ENCODE data around the gene TMEM43.

The TMEM43 gene

GRCh38 chr3:14157951-14158350 is 33.1 kb downstream of the TMEM43 start:
- Histone ChIP-seq H2BK5ac (ENCODE audit: low read length) (no peak overlapping the region), H3K27me3 (ENCODE audit: control insufficient read depth in 3 of 3, insufficient read depth in 3 of 3, low read depth in 1 of 3, low read length in 3 of 3) (no peaks in the 10 kb centered on the region), H3K18ac (ENCODE audit: low read length) (no peak overlapping the region), H2AK5ac (ENCODE audit: low read depth, low read length) (no peak overlapping the region), H3K4me1 (ENCODE audit: control insufficient read depth in 2 of 2, insufficient read depth in 1 of 2, low read depth in 1 of 2, low read length in 2 of 2) (no peaks in the 10 kb centered on the region), H4K8ac (ENCODE audit: low read depth, low read length) (no peak overlapping the region), H2BK120ac (ENCODE audit: low read depth, low read length) (no peak overlapping the region), H3K36me3 (replicated peaks in 1 of 2; ENCODE audit: control insufficient read depth in 2 of 2, insufficient read depth in 2 of 2, low read length in 2 of 2) (peaks cover 45 to 98% of the 10 kb centered on the region in 2 donors), H3K9me3 (replicated peaks in 1 of 2; ENCODE audit: control insufficient read depth in 2 of 2, insufficient read depth in 1 of 2, low read depth in 1 of 2, low read length in 2 of 2) (peaks cover 0 to 22% of the 10 kb centered on the region in 2 donors), H3K79me1 (ENCODE audit: low read depth, low read length) (no peaks in the 10 kb centered on the region), H4K91ac (ENCODE audit: low read depth, low read length, poor library complexity) (no peak overlapping the region), H3K4ac (ENCODE audit: low read length) (no peak overlapping the region), H3K4me2 (ENCODE audit: insufficient read depth, low read length, poor library complexity, severe bottlenecking) (no peak overlapping the region), H3K14ac (ENCODE audit: low read length) (no peak overlapping the region), H2BK12ac (ENCODE audit: low read length) (no peak overlapping the region), H3K4me3 (ENCODE audit: low read length in 2 of 2) (no peak overlapping the region), H3K27ac (replicated peaks; ENCODE audit: low read length) (no peak overlapping the region), H2BK15ac (ENCODE audit: low read length) (no peak overlapping the region), H3K23ac (ENCODE audit: low read depth, low read length, poor library complexity) (no peak overlapping the region), H3K9ac (ENCODE audit: low read depth, low read length, poor library complexity) (no peak overlapping the region), H2AFZ (ENCODE audit: low read length) (no peak overlapping the region)
- no peak for DNase-seq (ENCODE audit: low spot score)
- WGBS, 2 donors (ENCODE audit: extremely low coverage in 2 of 2, insufficient read length in 2 of 2, insufficient replicate concordance in 1 of 2), result no CpG with 5 or more reads among the region's 9 CpGs

DNA sequence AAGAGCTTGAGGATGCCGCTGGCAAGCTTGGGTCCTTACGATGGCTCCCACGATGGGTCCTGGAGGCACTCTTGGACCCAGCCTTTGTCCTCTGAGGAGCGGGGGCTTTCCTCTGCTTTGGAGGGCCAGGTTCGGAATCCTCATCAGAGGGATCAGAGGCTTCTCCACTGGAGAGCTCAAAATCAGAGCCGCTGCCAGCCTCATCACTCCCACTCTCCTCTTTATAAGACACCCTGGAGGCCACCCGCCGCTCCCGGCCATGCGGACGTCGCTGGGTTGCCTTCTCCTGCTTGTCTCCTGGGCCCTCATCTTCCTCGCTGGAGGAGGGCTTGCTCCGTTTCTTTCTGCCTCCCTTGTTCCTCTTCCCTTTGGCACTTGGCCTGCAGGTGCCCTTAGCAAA is 33.5 kb downstream of the TMEM43 start:
- H2AFZ ChIP-seq (ENCODE audit: low read length), result no peak overlapping the region

GRCh38 chr3:14159426-14159825 is 34.6 kb downstream of the TMEM43 start:
- Histone ChIP-seq H3K4me2 (ENCODE audit: insufficient read depth, low read length, poor library complexity, severe bottlenecking) (no peak overlapping the region), H3K4me1 (ENCODE audit: control insufficient read depth in 2 of 2, insufficient read depth in 1 of 2, low read depth in 1 of 2, low read length in 2 of 2) (no peaks in the 10 kb centered on the region), H4K8ac (ENCODE audit: low read depth, low read length) (no peak overlapping the region), H3K27me3 (ENCODE audit: control insufficient read depth in 3 of 3, insufficient read depth in 3 of 3, low read depth in 1 of 3, low read length in 3 of 3) (no peaks in the 10 kb centered on the region), H3K18ac (ENCODE audit: low read length) (no peak overlapping the region), H3K27ac (replicated peaks; ENCODE audit: low read length) (no peak overlapping the region), H2BK15ac (ENCODE audit: low read length) (no peak overlapping the region), H3K9ac (ENCODE audit: low read depth, low read length, poor library complexity) (no peak overlapping the region), H3K4ac (ENCODE audit: low read length) (no peak overlapping the region), H3K36me3 (replicated peaks in 1 of 2; ENCODE audit: control insufficient read depth in 2 of 2, insufficient read depth in 2 of 2, low read length in 2 of 2) (peaks cover 45 to 98% of the 10 kb centered on the region in 2 donors), H3K9me3 (replicated peaks in 1 of 2; ENCODE audit: control insufficient read depth in 2 of 2, insufficient read depth in 1 of 2, low read depth in 1 of 2, low read length in 2 of 2) (peaks cover 0 to 29% of the 10 kb centered on the region in 2 donors), H2BK5ac (ENCODE audit: low read length) (no peak overlapping the region), H3K23ac (ENCODE audit: low read depth, low read length, poor library complexity) (no peak overlapping the region), H3K14ac (ENCODE audit: low read length) (no peak overlapping the region), H3K79me1 (ENCODE audit: low read depth, low read length) (no peaks in the 10 kb centered on the region), H3K4me3 (ENCODE audit: low read length in 2 of 2) (no peak overlapping the region), H2AFZ (ENCODE audit: low read length) (no peak overlapping the region), H4K91ac (ENCODE audit: low read depth, low read length, poor library complexity) (no peak overlapping the region), H2BK12ac (ENCODE audit: low read length) (no peak overlapping the region), H2BK120ac (ENCODE audit: low read depth, low read length) (no peak overlapping the region), H2AK5ac (ENCODE audit: low read depth, low read length) (no peak overlapping the region)
- WGBS, 2 donors (ENCODE audit: extremely low coverage in 2 of 2, insufficient read length in 2 of 2, insufficient replicate concordance in 1 of 2), result no CpG with 5 or more reads among the region's 8 CpGs
- no peak for DNase-seq (ENCODE audit: low spot score)

More for the DNA sequence above, 33.5 kb downstream of the TMEM43 start:
- Histone ChIP-seq H3K27me3 (ENCODE audit: control insufficient read depth in 3 of 3, insufficient read depth in 3 of 3, low read depth in 1 of 3, low read length in 3 of 3) (no peaks in the 10 kb centered on the region), H4K8ac (ENCODE audit: low read depth, low read length) (no peak overlapping the region), H3K14ac (ENCODE audit: low read length) (no peak overlapping the region), H3K36me3 (replicated peaks in 1 of 2; ENCODE audit: control insufficient read depth in 2 of 2, insufficient read depth in 2 of 2, low read length in 2 of 2) (peaks cover 45 to 98% of the 10 kb centered on the region in 2 donors), H3K9me3 (replicated peaks in 1 of 2; ENCODE audit: control insufficient read depth in 2 of 2, insufficient read depth in 1 of 2, low read depth in 1 of 2, low read length in 2 of 2) (peaks cover 0 to 26% of the 10 kb centered on the region in 2 donors), H3K27ac (replicated peaks; ENCODE audit: low read length) (no peak overlapping the region), H2BK5ac (ENCODE audit: low read length) (no peak overlapping the region), H3K4me3 (ENCODE audit: low read length in 2 of 2) (no peak overlapping the region), H3K4me1 (ENCODE audit: control insufficient read depth in 2 of 2, insufficient read depth in 1 of 2, low read depth in 1 of 2, low read length in 2 of 2) (no peaks in the 10 kb centered on the region), H3K18ac (ENCODE audit: low read length) (no peak overlapping the region), H3K4ac (ENCODE audit: low read length) (no peak overlapping the region), H3K79me1 (ENCODE audit: low read depth, low read length) (no peaks in the 10 kb centered on the region), H3K9ac (ENCODE audit: low read depth, low read length, poor library complexity) (no peak overlapping the region), H2BK12ac (ENCODE audit: low read length) (no peak overlapping the region), H3K23ac (ENCODE audit: low read depth, low read length, poor library complexity) (no peak overlapping the region), H2BK15ac (ENCODE audit: low read length) (no peak overlapping the region), H3K4me2 (ENCODE audit: insufficient read depth, low read length, poor library complexity, severe bottlenecking) (no peak overlapping the region), H2AK5ac (ENCODE audit: low read depth, low read length) (no peak overlapping the region), H4K91ac (ENCODE audit: low read depth, low read length, poor library complexity) (no peak overlapping the region), H2BK120ac (ENCODE audit: low read depth, low read length) (no peak overlapping the region)
- no peak for DNase-seq (ENCODE audit: low spot score)
- WGBS, 2 donors (ENCODE audit: extremely low coverage in 2 of 2, insufficient read length in 2 of 2, insufficient replicate concordance in 1 of 2), result no CpG with 5 or more reads among the region's 14 CpGs

DNA sequence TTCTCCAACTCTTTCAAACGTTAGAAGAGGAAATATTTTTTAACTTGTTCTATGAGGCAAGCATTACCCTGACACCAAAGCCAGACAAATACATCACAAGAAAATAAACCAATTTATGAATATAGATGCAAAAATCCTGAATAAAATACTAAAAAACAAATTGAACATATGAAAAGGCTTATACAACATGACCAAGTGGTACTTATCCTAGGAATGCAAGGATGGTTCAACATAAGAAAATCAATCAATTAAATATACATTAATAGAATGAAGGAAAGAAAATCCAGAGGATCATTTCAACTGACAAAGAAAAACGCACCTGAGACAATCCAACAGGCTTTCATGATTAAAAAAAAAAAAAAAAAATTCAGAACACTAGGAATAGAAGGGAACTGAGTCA is 36.4 kb downstream of the TMEM43 start:
- no peak overlapping the region for H3K18ac ChIP-seq (ENCODE audit: low read length)
- H2BK15ac ChIP-seq (ENCODE audit: low read length), result no peak overlapping the region
- no peak overlapping the region for H4K8ac ChIP-seq (ENCODE audit: low read depth, low read length)
- H4K91ac ChIP-seq (ENCODE audit: low read depth, low read length, poor library complexity), result no peak overlapping the region
- peaks cover 51 to 100% of the 10 kb centered on the region in 2 donors for H3K36me3 ChIP-seq (replicated peaks in 1 of 2; ENCODE audit: control insufficient read depth in 2 of 2, insufficient read depth in 2 of 2, low read length in 2 of 2)
- no peak overlapping the region for H3K9ac ChIP-seq (ENCODE audit: low read depth, low read length, poor library complexity)
- H3K4me1 ChIP-seq (ENCODE audit: control insufficient read depth in 2 of 2, insufficient read depth in 1 of 2, low read depth in 1 of 2, low read length in 2 of 2), result no peaks in the 10 kb centered on the region
- no peak overlapping the region for H2AK5ac ChIP-seq (ENCODE audit: low read depth, low read length)
- H3K27me3 ChIP-seq (ENCODE audit: control insufficient read depth in 3 of 3, insufficient read depth in 3 of 3, low read depth in 1 of 3, low read length in 3 of 3), result no peaks in the 10 kb centered on the region
- no CpG with 5 or more reads among the region's 2 CpGs for WGBS, 2 donors (ENCODE audit: extremely low coverage in 2 of 2, insufficient read length in 2 of 2, insufficient replicate concordance in 1 of 2)
- H3K4ac ChIP-seq (ENCODE audit: low read length), result no peak overlapping the region
- H3K4me2 ChIP-seq (ENCODE audit: insufficient read depth, low read length, poor library complexity, severe bottlenecking), result no peak overlapping the region
- no peak overlapping the region for H3K14ac ChIP-seq (ENCODE audit: low read length)
- H2BK12ac ChIP-seq (ENCODE audit: low read length), result no peak overlapping the region
- H3K4me3 ChIP-seq (ENCODE audit: low read length in 2 of 2), result no peak overlapping the region
- H3K27ac ChIP-seq (replicated peaks; ENCODE audit: low read length), result no peak overlapping the region
- no peak for DNase-seq (ENCODE audit: low spot score)
- H3K79me1 ChIP-seq (ENCODE audit: low read depth, low read length), result no peaks in the 10 kb centered on the region
- H3K23ac ChIP-seq (ENCODE audit: low read depth, low read length, poor library complexity), result no peak overlapping the region
- no peak overlapping the region for H2BK120ac ChIP-seq (ENCODE audit: low read depth, low read length)
- no peak overlapping the region for H2BK5ac ChIP-seq (ENCODE audit: low read length)
- H3K9me3 ChIP-seq (replicated peaks in 1 of 2; ENCODE audit: control insufficient read depth in 2 of 2, insufficient read depth in 1 of 2, low read depth in 1 of 2, low read length in 2 of 2), result peaks cover 0 to 29% of the 10 kb centered on the region in 2 donors
- H2AFZ ChIP-seq (ENCODE audit: low read length), result no peak overlapping the region

All from neuronal stem cell (in vitro differentiated cells).